ENCODE data around the gene CR1.
"Not testable (repeated sequence)": the region's sequence is repeated elsewhere in the genome, so short reads cannot be mapped to it uniquely, and the experiment has no call there.

CR1 gene

DNA sequence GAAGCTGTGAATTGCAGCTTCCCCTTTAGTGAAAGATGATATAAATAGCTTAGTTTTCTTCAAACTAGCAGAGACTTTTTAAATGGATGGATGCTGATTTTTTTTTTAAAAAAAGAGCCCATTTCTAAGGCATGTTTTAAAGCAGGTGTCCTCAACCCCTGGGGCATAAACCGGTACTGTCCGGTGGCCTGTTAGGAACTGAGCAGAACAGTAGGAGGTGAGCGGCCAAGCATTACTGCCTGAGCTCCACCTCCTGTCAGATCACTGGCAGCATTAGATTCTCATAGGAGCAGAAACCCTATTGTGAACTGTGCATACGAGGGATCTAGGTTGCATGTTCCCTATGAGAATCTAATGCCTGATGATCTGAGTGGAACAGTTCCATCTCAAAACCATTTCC is 180.2 kb downstream of the CR1 start:
- TF ChIP-seq, protein P1, sequence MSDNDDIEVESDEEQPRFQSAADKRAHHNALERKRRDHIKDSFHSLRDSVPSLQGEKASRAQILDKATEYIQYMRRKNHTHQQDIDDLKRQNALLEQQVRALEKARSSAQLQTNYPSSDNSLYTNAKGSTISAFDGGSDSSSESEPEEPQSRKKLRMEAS (IDR thresholded peaks at IDR 0.05; ENCODE audit: low read depth, low read length): no peak
- TF ChIP-seq, protein P2, sequence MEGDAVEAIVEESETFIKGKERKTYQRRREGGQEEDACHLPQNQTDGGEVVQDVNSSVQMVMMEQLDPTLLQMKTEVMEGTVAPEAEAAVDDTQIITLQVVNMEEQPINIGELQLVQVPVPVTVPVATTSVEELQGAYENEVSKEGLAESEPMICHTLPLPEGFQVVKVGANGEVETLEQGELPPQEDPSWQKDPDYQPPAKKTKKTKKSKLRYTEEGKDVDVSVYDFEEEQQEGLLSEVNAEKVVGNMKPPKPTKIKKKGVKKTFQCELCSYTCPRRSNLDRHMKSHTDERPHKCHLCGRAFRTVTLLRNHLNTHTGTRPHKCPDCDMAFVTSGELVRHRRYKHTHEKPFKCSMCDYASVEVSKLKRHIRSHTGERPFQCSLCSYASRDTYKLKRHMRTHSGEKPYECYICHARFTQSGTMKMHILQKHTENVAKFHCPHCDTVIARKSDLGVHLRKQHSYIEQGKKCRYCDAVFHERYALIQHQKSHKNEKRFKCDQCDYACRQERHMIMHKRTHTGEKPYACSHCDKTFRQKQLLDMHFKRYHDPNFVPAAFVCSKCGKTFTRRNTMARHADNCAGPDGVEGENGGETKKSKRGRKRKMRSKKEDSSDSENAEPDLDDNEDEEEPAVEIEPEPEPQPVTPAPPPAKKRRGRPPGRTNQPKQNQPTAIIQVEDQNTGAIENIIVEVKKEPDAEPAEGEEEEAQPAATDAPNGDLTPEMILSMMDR (IDR thresholded peaks at IDR 0.05; ENCODE audit: low read depth, low read length): no peak
- TF ChIP-seq MYC (IDR thresholded peaks at IDR 0.05; ENCODE audit: low read depth, low read length) (no peak), POLR2A (IDR thresholded peaks at IDR 0.05; ENCODE audit: extremely low read depth, insufficient read length) (no peak)
- H3K4me3 ChIP-seq (ENCODE audit: low read depth, low read length): no peak overlapping the region

DNA sequence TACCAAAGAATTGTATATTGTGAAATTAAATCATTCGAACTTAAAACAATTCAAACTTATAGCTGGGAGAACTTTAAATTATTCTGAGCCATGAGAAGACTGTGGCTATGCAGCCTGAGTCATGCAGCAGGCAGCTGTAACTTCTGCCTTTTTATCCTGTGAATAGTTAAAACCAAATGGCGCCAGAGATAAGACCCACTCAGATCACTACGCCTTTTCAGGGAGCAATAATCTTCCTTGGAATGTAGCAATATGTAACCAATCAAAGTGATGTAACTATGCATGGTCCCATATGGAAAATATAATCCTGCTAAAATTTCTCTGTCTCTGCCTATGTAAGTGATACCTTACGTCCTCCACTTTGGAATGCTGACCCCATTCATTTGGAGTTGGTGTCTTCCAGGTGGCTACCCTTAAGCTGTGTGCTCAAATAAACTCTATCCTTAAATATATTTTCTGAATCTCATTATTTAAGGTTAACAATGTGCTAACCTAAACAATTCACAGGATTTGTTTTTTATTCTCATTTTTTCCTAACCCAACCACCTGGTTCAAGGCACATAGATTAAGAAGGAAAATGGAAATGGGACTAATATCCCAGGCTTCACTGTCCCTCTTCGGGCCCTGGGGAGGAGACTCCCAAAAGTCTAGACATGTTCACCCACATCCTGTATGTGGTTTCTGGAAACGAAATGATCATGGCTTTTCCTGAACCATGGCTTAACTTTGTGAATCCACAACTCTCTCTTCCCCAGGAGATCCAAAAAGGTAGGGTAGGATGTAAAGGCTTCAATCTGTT is 184.8 kb downstream of the CR1 start:
- not testable (repeated sequence) for H3K4me3 ChIP-seq (ENCODE audit: low read depth, low read length)
- DNase-seq (ENCODE audit: low read depth): peak; percentile 3

More for the DNA sequence above, 180.2 kb downstream of the CR1 start:
- no peak for DNase-seq (ENCODE audit: low read depth)

DNA sequence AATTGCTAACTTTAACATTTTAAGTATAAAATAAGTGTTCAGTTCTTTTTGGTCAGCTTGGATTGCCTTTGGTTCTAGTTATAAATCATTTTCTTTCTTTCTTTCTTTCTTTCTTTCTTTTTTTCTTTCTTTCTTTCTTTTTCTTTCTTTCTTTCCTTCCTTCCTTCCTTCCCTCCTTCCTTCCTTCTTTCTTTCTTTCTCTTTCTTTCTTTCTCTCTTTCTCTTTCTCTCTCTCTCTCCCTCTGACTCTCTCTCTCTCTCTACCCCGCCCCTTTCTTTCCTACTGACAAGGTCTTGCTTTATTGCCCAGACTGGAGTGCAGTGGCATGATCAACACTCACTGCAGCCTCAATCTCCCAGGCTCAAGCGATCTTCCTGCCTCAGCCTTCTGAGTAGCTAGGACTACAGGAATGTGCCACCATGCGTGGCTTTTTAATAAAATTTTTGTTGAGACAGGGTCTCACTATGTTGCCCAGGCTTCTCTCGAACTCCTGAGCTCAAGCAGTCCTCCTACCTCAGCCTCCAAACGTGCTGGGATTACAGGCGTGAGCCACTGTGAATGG is 187.0 kb downstream of the CR1 start:
- not testable (repeated sequence) for H3K4me3 ChIP-seq (ENCODE audit: low read depth, low read length); DNase-seq (ENCODE audit: low read depth)

DNA sequence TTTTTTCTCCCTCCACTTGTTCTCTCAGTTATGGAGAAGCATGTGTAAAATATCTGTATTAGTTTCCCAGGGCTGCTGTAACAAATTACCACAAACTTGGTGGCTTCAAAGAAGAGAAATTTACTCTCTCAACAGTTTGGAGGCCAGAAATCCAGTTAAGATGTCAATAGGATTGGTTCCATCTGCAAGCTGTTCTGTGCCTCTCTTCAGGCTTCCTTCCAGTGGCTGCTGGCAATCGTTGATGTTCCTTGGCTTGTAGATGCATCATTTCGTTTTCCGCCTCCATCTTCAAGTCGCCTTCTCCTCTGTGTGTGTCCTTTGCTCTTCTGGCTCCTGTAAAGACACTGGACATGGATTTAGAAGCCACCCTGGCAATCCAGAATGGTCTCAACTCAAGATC is 194.6 kb downstream of the CR1 start:
- not testable (repeated sequence) for DNase-seq (ENCODE audit: low read depth)

DNA sequence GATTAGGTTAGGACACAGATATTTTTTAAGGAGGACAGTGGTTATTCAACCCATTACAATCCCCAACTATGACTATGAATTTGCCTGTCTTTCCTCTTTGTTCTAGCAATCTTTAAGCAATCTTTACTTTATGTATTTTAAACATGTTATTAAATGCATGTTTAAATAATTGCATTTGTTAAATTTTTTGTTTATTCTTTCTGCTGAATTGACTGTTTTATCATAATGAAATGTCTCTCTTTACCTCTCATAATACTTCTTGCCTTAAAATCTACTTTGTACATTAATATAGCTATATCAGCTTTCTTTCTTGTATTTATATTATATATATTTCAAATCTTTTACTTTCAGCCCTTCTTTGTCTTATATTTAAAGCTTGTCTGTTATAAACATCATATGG is 195.1 kb downstream of the CR1 start:
- TF ChIP-seq POLR2A (IDR thresholded peaks at IDR 0.05; ENCODE audit: extremely low read depth, insufficient read length): no peak
- no peak for TF ChIP-seq MYC (IDR thresholded peaks at IDR 0.05; ENCODE audit: low read depth, low read length)
- TF ChIP-seq, protein P2 (IDR thresholded peaks at IDR 0.05; ENCODE audit: low read depth, low read length): no peak
- TF ChIP-seq, protein P1 (IDR thresholded peaks at IDR 0.05; ENCODE audit: low read depth, low read length): no peak
- H3K4me3 ChIP-seq (ENCODE audit: low read depth, low read length): no peak overlapping the region
- no peak for DNase-seq (ENCODE audit: low read depth)

More for the DNA sequence above, 194.6 kb downstream of the CR1 start:
- not testable (repeated sequence) for H3K4me3 ChIP-seq (ENCODE audit: low read depth, low read length)
